Midbrain (tissue), 1 donor: Measurements from ENCODE around the gene TLK1.
A peak's percentile ranks its signal among the peaks of the same experiment; 100 is the strongest.
"Not testable (repeated sequence)": the region's sequence is repeated elsewhere in the genome, so short reads cannot be mapped to it uniquely, and the experiment has no call there.

Source experiments
- DNase-seq: peaks from one replicate; lab custom pipeline; 2025; lab: John Stamatoyannopoulos, UW

The TLK1 gene

GRCh38 chr2:171142398-171142797 is 18.3 kb downstream of the TLK1 start:
- no peak for DNase-seq

DNA sequence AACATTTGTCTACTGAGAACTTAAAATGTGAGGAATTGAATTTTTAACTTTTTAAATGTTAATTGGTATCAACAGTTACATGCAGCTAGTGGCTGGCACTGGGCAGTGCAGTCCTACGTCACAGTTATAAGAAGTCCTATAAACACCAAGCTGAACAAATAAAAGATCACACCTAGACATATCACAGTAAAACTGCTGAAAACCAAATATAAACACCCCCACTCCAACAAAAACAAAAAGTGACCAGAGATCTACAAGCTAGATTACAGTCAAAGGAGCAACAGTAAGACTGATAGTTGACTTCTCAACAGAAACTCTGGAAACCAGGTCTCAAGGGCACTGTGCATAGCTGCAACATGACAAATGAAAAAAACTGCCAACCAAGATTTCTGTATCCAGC is 19.4 kb downstream of the TLK1 start:
- no peak for DNase-seq

GRCh38 chr2:171139860-171140259 is 20.8 kb downstream of the TLK1 start:
- no peak for DNase-seq

- no peak for DNase-seq
These were observed 24.7 kb downstream of the TLK1 start for GRCh38 chr2:171136024-171136423.

- DNase-seq = no peak
These were observed 26.0 kb downstream of the TLK1 start for GRCh38 chr2:171134624-171135230.

GRCh38 chr2:171132086-171132485 is 28.6 kb downstream of the TLK1 start:
- DNase-seq = no peak

- no peak for DNase-seq
These were observed 32.2 kb downstream of the TLK1 start for GRCh38 chr2:171128461-171128860.

DNA sequence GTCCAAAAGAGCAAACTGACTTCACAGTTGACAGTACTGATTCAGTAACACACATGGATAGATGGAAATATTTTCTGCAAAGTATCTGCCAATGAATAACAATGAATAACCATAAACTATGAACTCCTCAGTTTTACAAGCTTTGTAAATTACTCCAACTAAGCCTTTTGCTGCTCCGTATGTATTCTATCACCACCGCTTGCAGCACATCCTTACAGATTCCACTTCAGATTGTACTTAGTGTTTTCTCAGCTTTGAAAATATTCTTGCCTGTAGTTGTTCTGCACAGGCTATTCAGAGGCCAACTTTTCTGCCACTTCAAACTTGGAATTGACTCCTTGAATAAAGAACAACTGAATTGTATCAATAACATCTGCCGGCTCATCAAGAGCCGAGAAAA is 36.2 kb downstream of the TLK1 start:
- DNase-seq = no peak

DNA sequence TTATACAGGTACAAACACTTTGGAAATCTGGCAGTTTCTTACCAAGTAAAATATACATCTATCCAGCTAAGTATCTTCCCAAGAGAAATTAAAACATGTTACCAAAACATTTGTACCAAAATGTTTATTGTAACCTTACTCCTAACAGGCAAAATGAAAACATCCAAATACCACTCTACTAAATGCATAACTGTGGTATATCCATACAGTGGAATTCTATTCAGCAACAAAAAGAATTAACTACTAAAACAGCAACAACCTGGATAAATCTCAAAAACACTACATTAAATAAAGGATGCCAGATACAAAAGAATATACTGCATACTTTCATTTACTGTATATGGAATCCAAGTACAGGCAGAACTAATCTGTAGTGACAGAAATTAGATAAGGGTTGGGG is 51.1 kb downstream of the TLK1 start:
- DNase-seq = no peak

- no peak for DNase-seq
These were observed 51.7 kb downstream of the TLK1 start for GRCh38 chr2:171109020-171109419.

DNA sequence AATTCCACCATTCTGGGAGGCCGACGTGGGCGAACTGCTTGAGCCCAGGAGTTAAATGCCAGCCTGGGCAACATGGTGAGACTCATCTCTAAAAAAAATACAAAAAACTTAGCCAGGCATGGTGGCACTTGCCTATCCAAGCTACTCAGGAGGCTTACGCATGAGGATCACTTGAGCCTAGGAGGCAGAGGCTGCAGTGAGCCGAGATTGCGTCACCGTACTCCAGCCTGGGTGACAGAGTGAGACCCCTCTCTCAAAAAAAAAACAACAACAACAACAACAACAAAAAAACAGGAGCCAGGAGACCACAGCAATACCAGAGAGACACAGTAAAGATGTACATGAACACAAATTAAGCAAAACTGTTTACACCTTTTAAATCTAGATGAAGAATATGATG is 52.9 kb downstream of the TLK1 start:
- DNase-seq = no peak

DNA sequence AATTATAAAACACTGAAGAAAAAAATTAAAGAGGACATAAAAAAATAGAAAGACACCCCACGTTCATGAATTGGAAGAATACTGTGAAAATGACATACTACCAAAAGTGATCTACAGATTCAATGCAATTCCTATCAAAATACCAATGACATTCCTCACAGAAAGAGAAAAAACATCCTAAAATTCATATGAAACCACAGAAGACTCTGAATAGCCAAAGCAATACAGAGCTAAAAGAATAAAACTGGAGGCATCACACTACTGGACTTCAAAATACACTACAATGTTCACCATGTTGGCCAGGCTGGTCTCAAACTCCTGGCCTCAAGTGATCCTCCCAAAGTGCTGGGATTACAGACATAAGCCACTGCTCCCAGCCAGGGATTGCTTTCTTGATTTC is 56.3 kb downstream of the TLK1 start:
- DNase-seq = no peak

- no peak for DNase-seq
These were observed 57.9 kb downstream of the TLK1 start for GRCh38 chr2:171102802-171103201.

DNA sequence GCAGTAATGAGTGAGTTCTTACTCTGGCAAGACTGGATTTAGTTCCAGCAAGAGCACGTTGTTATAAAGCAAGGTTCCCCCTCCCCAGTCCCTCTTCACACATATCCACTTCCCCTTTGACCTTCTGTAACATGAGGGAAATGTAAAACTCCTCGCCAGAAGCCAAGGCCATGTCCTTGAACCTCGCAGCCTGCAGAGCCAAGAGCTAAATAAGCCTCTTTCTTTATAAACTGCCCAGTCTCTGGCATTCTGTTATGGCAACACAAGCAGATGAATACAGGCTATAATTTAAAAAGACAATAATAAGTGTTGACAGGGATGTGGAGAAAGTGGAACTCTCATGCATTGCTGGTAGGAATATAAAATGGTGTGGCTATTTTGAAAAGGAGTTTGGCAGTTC is 60.3 kb downstream of the TLK1 start:
- DNase-seq = no peak

DNA sequence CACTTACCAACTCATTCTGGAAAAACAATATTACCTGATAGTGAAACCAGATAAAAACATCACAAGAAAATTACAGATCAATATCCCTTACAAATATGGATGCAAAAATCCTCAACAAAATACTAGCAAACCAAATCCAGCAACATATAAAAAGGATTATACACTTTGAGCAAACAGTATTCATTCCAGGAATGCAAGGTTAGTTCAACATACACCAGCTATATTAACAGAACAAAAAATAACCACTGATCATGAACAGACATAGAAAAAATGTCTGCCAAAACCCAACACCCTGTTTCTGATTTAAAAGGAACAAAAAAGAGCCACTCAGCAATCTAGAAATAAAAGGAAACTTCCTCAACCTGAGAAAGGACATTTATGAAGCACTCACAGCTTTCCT is 62.1 kb downstream of the TLK1 start:
- DNase-seq = no peak

GRCh38 chr2:171095014-171095582 is 65.6 kb downstream of the TLK1 start:
- DNase-seq = no peak

GRCh38 chr2:171091517-171091916 is 69.2 kb downstream of the TLK1 start:
- DNase-seq = not testable (repeated sequence)

DNA sequence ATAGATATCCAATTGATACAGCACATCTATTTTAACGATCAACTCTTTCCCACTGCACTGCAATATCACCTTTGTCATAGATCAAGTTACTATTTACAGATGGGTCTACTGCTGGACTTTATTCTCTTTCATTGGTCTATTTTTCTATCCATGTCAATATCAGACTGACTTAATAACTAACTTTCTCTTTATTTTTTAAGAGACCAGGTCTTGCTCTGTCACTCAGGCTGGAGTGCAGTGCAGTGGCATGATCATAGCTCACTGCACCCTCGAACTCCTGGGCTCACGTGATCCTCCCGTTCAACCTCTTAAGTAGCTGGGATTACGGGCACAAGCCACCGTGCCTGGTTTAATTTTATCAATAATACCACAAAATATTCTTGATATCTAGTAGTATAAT is 71.2 kb downstream of the TLK1 start:
- no peak for DNase-seq

DNA sequence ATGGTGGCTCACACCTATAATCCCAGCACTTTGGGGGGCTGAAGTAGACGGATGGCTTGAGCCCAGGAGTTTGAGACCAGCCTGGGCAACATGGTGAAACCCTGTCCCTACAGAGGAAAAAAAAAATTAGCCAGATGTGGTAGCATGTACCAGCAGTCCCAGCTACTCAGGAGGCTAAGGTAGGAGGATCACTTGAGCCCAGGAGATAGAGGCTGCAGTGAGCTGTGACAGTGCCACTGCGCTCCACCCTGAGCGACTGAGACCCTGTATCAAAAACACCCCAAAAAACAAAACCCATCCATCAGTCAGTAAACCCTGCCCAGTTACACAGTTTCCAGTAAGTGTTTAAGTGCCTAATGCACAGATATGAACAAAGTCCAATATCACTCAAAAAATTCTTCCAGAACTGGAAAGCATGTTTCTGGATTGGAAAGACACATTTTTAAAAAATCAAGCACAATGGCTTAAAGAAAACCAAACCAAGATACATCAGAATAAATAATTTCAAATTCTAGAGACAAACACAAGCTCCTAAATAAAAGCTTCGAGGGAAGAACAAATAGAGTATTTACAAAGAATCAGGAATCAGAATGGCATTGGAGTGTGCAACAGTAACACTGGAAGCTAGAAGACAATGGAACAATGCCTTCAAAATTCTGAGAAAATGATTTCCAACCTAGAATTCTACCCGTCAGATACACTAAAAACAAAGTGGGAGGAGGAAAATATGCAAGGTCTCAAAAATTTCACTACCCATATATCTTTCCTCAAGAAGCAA is 72.4 kb downstream of the TLK1 start:
- no peak for DNase-seq

DNA sequence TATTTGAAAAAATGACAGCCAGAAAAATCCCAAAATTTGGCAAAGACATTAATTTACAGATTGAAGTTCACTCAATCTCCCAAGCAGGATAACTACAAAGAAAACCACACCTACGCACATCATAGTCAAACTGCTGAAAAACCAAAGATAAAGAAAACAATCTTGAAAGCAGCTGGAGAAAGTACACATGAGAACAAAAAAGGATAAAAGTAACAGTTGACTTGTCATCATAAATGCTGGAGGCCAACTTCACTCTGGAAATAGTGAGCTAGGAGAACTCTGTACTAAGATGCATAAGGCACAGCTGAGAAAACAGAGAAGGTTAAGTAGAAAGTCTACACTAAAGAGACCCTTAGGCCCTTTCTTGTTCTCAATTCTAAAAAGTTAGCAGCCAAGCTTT is 73.1 kb downstream of the TLK1 start:
- no peak for DNase-seq

DNA sequence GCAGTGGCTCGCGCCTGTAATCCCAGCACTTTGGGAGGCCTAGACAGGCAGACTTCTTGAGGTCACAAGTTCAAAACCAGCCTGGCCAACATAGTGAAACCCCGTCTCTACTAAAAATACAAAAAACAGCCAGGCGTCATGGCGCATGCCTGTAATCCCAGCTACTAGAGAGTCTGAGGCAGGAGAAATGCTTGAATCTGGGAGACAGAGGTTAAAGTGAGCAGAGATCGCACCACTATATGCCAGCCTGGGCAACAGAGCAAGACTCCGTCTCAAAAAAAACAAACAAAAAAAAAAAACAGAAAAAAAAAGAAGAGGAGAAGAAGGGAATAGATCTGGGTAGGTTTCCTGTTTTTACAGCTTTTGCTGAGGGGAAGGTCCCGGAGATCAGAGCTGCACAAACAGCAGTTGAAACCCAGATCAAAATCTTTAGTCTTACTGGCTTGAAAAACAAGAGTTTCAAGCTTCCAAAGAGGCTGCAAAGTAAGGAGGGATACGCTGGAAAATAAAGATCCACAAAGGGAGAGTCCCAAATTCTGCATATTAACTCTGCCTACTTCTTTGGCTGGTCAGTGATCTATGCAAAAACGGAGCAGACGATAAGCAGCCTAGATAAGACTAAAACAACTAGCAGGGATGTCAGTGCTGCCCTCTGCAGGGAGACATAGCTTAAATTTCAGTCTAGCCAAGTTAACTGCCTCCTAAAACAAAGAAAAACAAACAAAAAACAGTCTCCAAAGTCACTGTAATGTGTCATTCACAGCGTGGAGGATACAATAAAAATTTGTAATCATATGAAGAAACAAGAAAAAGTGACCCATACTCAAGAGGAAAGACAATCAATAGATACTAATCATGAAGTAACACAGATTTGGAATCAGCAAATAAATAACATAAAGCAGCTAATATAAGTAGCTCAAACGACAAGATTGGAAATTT is 74.1 kb downstream of the TLK1 start:
- peak; percentile 44 for DNase-seq

DNA sequence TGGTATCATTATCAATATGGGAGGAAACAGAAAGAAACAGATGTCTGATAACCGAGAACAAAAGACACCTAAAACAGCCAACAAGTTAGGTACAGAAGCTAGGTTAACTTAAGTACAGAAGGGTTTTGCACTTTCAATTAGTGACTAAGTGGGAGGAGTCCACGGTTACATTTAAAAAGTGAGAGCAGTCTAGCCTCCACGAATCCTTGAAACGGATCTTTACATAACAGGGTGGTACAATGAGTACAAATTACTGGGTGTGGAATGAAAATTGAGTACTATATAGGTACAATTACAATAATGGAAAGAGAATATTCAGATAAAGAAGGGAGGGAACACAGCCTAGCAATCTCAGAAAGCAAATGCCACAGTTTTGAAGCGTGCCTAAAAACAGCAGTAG is 76.6 kb downstream of the TLK1 start:
- DNase-seq = no peak
